Fibroblast of gingiva (primary cell): ENCODE data around the gene CLEC7A.

Experiments
- DNase-seq: peaks from one replicate; pipeline ENCODE4 v3.0.0-alpha.2; 2011; ENCODE audit warnings: low read depth

The CLEC7A gene

DNA sequence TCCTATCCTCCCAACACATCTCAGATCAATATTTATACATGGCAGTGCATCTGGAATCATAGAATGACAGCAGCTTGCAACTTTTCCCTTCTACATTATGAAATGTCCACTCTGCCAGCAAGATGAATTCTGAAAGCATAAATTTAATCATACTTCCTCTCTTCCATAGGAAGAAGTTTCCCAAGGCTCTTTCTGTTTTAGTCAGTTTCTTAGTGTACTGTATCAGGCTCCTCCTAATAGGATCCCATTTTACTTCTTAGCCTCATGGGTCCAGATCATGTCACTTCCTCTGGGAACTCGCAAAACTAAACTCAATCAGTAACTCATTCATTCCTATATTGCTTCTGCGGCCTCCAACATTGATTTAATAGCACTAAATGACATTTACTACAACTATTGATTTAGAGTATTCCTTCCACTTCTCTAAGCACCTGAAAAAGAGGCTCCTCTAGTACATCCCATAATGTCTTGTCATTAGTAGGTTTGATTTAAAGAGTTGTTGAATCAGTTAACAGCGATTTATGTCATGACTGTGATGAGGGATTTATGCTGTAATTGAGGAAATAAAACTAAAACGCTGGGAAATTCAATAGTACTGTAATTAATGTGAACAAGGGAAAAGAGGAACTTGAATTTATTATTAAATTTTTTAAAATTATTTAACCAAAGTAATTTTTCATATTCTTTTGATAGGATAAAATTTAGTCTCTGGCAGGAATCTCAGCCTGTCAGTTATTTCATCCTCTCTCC is 35.2 kb downstream of the CLEC7A start:
- no peak for DNase-seq

DNA sequence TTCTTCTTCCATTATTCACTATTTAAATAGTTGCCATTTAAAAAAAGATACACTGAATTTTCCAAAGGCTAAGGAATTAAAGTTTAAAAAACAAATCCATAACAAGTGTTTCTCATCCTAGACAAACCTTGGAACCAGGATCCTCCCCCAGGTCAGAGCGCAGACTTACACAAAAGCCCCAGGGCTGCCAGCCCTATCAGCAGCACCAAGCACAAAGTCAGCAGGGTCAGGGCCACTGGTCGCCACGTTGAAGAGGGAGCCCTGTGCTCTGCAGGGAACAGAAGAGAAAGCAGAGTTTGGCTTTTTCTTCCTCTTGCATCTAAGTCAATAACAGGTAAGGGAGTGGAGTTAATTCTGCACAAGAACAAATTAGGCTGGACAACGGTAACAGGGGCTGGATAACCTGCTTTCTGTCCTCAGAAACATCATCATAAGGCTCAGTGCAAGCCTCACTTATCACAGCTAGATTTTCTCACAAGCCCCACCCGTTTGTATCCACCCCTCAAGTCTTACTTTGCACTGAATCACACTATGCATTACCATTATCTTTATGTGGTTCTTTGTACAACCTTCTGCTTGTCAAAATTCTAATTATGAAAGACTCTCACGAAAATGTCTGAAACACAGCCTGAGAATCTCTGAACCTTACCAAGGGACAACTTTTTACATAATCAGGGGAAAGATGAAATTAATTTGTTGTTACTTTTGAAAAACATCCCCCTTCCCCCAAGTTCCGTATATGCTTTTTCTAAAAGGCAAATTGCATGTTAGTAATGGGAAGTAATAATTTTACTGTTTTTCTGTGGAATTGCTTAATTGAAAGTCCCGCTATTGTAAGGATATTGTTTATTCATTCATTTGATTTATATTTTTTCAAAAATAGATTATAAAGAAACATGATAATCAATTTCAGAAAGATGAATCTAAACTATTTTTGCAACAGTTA is 40.8 kb downstream of the CLEC7A start:
- DNase-seq: no peak

DNA sequence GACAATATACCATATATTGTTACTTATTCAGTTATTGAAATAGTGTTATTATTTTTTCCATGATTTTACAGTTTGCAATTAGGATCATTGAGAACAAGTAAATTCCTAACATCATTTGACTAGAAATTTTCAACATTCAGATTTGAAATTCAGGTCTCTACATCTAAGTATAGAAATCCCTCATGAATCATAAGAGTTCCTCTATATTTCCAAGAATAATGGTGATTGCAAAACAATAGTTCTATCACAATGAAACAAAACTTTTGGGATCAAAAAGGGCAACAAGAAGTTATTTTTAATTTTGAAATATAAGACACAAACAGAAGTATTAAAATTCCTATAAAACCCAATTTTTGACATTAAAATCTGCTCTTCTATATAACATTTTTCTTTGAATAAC is 42.0 kb downstream of the CLEC7A start:
- DNase-seq: no peak

DNA sequence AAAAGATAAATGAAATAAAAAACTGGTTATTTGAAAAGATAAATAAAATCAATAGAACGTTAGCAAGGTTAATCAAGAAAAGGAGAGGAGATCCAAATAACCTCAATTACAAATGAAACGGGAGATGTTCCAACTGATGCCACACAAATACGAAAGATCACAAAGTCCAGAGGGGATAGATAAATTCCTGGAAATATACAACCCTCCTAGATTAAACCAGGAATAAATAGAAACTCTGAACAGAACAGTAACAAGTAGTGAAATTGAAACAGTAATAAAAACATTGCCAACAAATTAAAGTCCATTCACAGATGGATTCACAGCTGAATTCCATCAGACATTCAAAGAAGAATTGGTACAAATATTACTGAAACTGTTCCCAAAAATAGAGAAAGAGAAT is 43.6 kb downstream of the CLEC7A start:
- DNase-seq: no peak

DNA sequence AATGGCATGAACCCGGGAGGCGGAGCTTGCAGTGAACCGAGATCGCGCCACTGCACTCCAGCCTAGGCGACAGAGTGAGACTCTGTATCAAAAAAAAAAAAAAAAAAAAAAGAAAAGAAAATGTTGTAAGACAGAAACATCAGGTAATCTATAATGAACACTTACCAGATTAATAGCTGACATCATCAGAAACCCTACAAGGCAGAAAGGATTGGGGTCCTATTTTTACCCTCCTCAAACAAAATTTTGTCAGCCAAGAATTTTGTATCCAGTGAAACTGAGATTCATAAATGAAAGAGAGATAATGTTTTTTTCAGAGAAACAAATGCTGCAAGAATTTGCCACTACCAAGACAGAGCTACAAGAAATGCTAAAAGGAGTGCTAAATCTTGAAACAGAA is 45.3 kb downstream of the CLEC7A start:
- no peak for DNase-seq

DNA sequence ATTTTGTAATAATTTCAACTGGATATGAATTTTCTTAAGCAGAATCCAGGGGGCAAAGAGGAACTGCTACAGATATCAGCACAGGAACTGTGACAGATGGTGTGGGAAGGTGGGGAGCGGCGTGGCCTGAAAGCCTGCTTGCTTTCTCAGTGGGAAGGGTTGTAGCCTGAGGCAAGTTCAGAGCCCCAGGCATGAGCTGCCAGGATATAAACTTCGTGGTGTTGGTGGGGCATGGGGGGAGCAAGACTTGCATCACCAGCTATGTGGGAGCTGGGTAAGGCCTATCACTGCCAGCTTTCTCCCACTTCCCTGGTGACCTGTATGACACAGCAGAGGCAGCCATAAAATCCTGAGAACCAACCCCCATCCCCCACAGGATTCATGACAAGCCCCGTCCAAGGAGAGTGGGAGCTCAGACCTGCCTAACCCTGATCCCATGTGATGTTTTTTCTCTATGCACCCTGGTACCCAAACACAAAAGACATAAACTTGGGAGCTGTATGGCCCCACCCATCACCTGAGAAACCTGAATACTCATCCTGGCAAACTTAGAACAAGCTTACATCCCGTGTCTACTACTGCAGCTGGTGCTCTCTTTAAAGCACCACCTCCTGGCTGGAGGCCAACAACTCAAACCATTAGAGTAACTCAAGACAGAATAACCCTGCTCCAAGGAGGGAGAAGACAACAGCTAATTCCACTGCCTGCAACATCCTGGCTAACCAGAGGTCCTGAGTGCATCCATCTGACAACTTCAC is 47.7 kb downstream of the CLEC7A start:
- DNase-seq: no peak

DNA sequence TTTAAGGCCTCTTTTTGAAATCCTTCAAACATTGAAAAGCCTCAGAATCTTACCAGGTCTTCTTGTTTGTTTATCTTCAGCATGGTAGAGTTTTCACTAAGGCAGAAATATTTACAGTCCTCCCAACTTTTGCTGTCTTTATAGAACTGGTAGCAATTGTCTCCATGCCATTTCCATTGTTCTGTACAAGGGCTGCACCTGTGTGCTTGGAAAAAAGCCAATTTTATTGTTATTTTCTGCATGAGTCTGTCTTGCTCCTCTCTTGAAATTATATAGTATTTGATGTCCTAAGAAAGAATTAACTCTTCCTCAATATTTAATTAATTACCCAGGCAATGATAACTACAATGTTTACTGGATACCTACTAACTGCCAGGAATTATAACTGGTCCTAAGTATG is 54.5 kb downstream of the CLEC7A start:
- no peak for DNase-seq

DNA sequence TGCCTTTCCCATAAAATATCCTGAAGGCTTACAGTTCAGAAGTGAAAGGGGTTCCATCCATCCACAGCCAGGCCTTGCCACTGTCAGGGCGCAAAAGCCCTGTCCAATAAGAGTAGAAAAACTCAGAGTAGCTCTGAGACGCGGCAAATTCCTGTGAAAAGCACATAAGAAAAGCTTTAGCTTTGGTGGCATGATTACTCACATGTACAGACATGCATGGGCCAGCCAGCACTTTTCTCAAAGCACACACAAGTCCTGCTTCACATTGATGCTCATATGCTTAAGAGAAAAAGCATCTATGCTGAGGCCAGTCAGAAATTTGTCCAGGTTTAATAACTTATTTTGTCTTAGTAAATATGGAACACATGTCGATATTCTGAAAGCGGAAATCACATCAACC is 56.7 kb downstream of the CLEC7A start:
- DNase-seq: no peak

DNA sequence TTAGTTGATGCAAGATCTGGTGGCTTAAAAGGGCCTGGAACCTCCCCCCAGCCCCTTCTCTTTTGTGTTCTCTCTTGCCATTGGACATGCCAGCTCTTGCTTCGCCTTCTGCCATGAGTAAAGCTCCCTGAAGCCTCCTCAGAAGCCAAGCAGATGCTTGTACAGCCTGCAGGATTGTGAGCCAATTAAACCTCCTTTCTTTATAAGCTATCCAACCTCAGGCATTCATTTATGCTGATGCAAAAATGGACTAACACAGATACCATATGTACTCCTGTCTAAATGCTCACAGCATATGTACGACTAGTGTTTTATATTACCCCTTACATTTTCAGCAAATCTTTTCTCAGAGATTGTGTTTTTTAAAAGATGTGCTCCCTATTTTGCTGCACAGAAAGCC is 57.9 kb downstream of the CLEC7A start:
- no peak for DNase-seq

DNA sequence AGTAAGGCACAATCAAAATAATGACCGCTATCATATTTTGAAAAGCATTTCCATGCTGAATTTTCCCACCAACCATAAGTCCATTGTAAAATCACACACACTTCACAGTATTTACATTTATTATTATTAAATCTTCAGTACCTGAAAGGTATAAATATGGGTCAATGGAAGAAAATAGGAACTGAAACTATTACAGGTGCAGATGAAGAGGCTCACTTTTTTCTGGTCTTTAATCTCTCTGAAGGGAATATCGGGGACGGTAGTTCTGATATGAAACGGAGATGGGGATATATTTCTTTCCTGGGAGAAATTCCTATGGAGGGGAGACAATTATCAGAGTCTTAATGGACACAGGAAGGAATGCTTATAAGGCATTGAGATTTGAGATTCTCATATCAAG is 59.6 kb downstream of the CLEC7A start:
- no peak for DNase-seq

DNA sequence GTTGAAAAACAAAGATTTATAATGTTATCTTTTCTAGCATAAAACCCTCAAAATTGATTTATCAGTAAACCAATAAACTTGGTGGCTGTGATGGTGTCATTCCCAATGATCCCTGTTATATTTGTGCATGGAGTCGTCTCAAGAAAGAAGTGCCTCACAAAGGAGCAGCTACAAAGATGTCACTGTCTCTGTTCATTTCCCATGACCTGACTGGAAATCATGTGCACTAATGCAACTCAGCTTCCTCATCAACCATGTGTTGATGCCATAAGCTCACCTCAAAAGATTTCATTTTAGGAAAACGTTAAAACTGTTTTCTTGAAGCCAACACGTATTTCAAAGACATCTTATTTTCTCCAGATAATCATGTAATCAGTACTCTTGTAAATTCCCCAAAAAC is 60.0 kb downstream of the CLEC7A start:
- no peak for DNase-seq

DNA sequence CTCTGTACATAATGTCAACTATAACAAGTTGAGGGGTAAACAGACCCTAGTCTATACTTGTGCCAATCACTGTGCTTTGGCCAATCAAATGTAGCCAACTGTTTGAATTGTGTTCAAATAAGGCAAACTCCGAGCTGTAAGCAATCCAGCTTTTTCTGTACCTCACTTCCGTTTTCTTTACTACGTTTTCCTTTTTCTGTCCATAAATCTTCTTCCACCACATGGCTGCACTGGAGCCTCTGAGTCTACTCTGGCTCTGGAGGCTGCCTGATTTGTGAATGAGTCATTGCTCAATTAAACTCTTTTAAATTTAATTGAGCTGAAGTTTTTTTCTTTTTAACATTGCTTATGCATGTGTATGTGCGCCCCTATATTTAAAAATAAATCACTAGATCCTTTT is 60.9 kb downstream of the CLEC7A start:
- DNase-seq: no peak

DNA sequence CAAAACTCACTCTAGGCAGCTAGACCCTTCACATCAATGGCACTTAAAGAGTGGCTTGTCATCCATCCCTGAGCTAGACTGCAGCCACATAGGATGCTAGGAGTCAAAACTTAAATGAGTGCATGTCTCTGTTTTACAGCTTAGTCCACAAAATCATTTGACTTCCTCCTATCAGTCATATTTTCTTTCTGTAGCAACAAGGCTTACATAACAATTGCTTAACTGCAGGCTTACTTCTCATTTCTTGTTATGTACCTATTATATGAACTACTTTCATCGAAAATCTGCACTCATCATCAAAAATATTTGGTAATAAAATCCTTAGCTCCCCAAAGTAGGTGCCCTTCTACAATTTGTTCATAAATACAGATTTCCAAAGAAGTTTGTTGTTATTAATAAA is 61.4 kb downstream of the CLEC7A start:
- no peak for DNase-seq

DNA sequence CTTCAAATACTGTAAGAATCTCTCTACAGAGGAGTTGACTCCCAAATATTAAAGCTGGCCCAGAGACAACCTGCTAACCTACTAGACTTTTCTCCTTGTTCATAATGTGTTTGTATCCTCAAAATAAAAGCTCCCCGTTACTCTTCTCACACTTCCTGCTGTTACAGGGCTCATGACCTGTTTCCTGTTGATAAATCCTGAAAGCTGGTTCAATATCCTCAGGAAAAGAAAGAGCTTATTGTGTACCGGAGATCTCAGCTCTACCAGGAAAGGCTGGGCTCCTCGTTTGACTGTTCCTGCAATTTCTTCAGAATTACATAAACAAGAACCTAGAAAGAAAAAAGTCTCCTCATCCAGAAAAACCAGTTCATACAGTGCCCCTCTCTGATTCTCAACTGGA is 62.1 kb downstream of the CLEC7A start:
- DNase-seq: no peak

DNA sequence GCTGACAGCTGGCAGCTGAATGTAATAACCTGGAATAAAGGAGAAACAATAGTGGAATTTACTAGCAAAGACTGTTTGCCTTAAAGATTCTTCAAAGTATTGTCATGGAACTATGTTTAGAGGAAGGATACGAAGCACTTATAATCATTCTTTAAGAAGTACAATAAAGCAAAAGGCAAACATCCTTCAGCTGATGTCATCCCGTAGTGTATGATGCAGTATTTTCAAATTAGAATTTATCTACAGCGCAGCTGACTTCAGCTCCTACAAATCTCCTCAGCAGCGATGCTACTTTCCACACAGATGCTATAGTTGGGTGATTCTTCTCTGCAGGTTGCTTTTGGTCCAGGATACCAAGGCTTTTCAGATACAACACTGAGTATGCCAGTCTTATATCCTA is 62.7 kb downstream of the CLEC7A start:
- no peak for DNase-seq
